SK-N-MC (cell line): ENCODE results near the gene POMP.

Experiments
- DNase-seq: peaks from one replicate; pipeline ENCODE4 v3.0.0-alpha.2; 2011; ENCODE audit warnings: low read depth, low spot score
- H3K27ac ChIP-seq: fragments of 200-600 bp; sonication (generic); 2 replicates; pipeline ENCODE4 v1.5.1; 2016; ENCODE audit warnings: mixed run types
- H3K36me3 ChIP-seq: fragments of 200-600 bp; sonication (generic); 2 replicates; pipeline ENCODE4 v1.6.1; 2017; ENCODE audit warnings: antibody characterized with exemption, low read length, mixed read lengths; ENCODE audit not compliant: insufficient read depth
- H3K4me3 ChIP-seq: fragments of 200-600 bp; sonication (generic); 2 replicates; pipeline ENCODE4 v1.5.1; 2016
- H3K9ac ChIP-seq: fragments of 200-600 bp; sonication (generic); 2 replicates; pipeline ENCODE4 v1.8.0; 2017; ENCODE audit warnings: mixed run types, mixed read lengths; ENCODE audit not compliant: insufficient read length
- H3K9me3 ChIP-seq: fragments of 200-600 bp; sonication (generic); 2 replicates; pipeline ENCODE4 v1.6.1; 2017; ENCODE audit warnings: low read depth, mild to moderate bottlenecking, antibody characterized with exemption, low read length, moderate library complexity, mixed read lengths
- EZH2 ChIP-seq: fragments of 200-600 bp; sonication (generic); IDR thresholded peaks from one replicate; pipeline ENCODE4 v1.6.1; 2017; ENCODE audit warnings: antibody characterized with exemption
- FOXP2 ChIP-seq: optimal IDR thresholded peaks from 2 replicates; pipeline ENCODE3; 2011; ENCODE audit warnings: mild to moderate bottlenecking, moderate library complexity; ENCODE audit not compliant: insufficient read depth; ENCODE audit errors: extremely low read length, control extremely low read depth
- POLR2AphosphoS5 ChIP-seq: IDR thresholded peaks from 2 replicates; pipeline ENCODE4 v1.6.1; 2012; ENCODE audit warnings: mild to moderate bottlenecking, low read depth, low read length, borderline replicate concordance

Gene POMP

GRCh38 chr13:28620011-28620830 is 38.7 kb upstream of the POMP start:
- H3K4me3 ChIP-seq = no peak overlapping the region
- TF ChIP-seq EZH2 (no peak), POLR2AphosphoS5 (no peak), FOXP2 (no peak)
- no peak overlapping the region for H3K9ac ChIP-seq
- no peaks in the 10 kb centered on the region for H3K9me3 ChIP-seq
- DNase-seq = no peak
- H3K27ac ChIP-seq = 0 out of 2 replicates have a peak overlapping the region, but pooled peaks have one; percentile 3
- H3K36me3 ChIP-seq = no peaks in the 10 kb centered on the region

- no peak for TF ChIP-seq POLR2AphosphoS5
- no peak for TF ChIP-seq EZH2
- no peak for TF ChIP-seq FOXP2
- H3K9me3 ChIP-seq = no peaks in the 10 kb centered on the region
- H3K27ac ChIP-seq = no peak overlapping the region
These were observed 37.5 kb upstream of the POMP start for GRCh38 chr13:28621449-28621848.

DNA sequence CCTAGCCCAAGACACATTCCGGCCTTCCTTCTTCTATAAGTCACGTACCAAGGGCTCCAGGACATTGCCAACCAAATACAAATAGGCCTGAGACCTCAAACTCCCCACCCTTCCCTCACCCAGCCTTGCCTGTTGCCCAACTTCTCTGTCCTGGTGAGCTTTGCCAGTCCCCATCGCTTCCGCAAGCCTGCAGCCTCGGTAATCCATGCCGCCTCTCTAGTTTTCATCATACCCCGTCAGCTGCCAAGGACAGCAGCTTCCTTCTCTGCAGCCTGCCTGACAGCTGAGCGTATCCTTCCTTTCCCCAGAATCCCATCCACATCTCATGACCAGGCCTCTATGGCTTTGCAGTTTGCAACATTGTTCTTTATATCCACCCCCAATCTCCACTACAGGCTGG is 36.6 kb upstream of the POMP start:
- H3K9me3 ChIP-seq = no peaks in the 10 kb centered on the region
- no peaks in the 10 kb centered on the region for H3K36me3 ChIP-seq
- DNase-seq = no peak
- no peak overlapping the region for H3K9ac ChIP-seq
- H3K27ac ChIP-seq = no peak overlapping the region
- no peak overlapping the region for H3K4me3 ChIP-seq
- TF ChIP-seq POLR2AphosphoS5 (no peak), EZH2 (no peak), FOXP2 (no peak)

More at GRCh38 chr13:28621449-28621848, 37.5 kb upstream of the POMP start:
- H3K4me3 ChIP-seq = no peak overlapping the region
- DNase-seq = no peak
- H3K9ac ChIP-seq = no peak overlapping the region
- no peaks in the 10 kb centered on the region for H3K36me3 ChIP-seq

- no peak for TF ChIP-seq POLR2AphosphoS5
- no peak for DNase-seq
These were observed 34.9 kb upstream of the POMP start for GRCh38 chr13:28623782-28624706.

DNA sequence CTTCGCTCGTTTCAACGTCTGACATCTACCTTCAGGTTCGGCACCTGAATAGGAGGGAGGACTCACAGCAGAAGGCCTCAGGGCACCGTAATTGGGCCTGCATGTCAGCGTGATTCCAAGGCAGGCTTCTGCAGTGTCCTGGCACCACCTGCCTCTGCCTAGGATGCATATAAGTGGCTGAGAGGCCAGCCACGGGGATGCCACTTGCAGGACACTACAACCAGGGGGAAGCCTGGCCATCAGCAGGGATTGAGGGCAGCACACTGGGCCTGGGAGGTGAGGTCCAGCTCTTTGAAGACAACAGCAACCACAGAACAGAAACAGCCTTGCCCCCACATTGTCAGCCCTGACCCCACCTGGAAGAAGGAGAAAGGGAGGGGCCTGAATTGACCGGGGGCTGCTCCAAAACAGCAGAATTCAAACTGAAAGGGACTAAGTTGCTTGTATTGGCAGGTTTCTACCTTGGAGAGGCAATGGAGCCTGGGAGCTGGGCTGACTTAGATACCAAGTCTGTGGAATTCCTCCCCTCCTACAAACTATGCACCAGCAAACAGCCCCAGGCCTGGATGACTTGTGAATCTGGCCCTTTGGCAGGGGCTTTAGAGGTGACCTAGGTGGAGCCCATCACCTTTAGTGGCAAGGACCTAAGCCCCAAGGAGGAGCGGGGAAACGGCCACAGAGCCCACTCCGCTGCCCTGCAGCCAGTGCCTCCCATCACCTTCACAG is 34.1 kb upstream of the POMP start:
- no peak overlapping the region for H3K9ac ChIP-seq
- no peaks in the 10 kb centered on the region for H3K36me3 ChIP-seq
- H3K9me3 ChIP-seq = no peaks in the 10 kb centered on the region
- TF ChIP-seq EZH2 (no peak), POLR2AphosphoS5 (no peak), FOXP2 (no peak)
- no peak overlapping the region for H3K4me3 ChIP-seq
- DNase-seq = no peak
- H3K27ac ChIP-seq = no peak overlapping the region

More at GRCh38 chr13:28623782-28624706, 34.9 kb upstream of the POMP start:
- Histone ChIP-seq H3K9ac (no peak overlapping the region), H3K36me3 (no peaks in the 10 kb centered on the region), H3K27ac (no peak overlapping the region), H3K9me3 (no peaks in the 10 kb centered on the region), H3K4me3 (no peak overlapping the region)

DNA sequence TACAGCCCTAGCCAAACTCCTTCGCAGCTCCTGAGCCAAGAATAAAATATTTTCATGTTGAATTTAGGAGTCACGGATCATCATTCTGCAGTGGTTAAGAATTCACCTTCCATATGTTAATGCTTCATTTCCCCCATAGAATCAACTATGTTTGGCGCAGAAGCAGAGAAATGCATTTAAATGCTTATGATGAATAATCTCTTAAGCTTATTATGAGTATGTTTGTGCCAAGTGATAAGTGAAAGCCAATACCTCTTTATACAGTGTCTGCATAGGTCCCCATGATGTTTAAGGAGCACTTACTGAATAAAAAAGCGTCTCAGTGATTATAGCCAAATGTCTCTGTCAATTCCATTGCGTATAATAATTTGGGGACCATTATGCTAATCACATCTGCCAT is 32.7 kb upstream of the POMP start:
- H3K27ac ChIP-seq = no peak overlapping the region
- no peak overlapping the region for H3K9ac ChIP-seq
- no peak for DNase-seq
- TF ChIP-seq EZH2 (no peak), FOXP2 (no peak), POLR2AphosphoS5 (no peak)
- H3K9me3 ChIP-seq = no peaks in the 10 kb centered on the region
- no peak overlapping the region for H3K4me3 ChIP-seq
- H3K36me3 ChIP-seq = no peaks in the 10 kb centered on the region

DNA sequence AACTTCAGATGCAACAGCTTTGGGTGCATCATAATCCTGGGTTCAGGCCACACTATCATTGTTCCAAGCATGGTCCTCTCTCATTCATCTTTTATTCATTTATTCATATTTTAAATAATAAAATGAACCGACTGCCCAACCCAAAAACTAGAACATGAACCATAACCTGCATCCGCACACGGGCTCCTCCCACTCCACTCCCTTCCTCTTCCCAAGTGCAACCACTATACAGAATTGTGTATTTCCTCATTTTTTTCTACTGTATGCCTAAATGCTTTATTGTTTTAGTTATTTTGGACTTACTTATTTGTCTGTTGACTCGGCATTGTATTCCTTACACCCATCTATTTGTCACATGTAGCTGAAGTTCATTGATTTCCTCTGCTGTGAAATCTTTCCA is 30.7 kb upstream of the POMP start:
- Histone ChIP-seq H3K36me3 (no peaks in the 10 kb centered on the region), H3K9me3 (no peaks in the 10 kb centered on the region), H3K9ac (no peak overlapping the region), H3K27ac (no peak overlapping the region), H3K4me3 (no peak overlapping the region)
- TF ChIP-seq EZH2 = no peak
- no peak for TF ChIP-seq POLR2AphosphoS5
- no peak for TF ChIP-seq FOXP2
- no peak for DNase-seq

DNA sequence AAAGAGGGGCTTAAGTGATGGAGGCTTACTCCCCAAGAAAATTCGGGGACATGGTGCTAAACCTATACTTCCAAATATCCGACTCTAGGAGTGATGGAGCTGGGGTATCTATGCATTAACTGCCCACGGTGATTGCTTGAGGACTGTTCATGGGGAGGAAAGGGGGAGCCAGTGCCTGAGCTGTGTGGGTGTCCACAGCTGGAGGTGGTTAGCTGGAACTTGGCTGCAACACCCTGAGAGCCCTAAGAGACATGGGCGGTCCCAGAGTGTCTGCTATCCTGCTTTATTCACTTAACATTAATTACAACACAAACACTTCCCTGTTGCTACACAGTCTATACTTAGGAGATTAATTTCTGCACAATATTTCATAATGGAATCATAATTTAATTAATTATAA is 28.1 kb upstream of the POMP start:
- Histone ChIP-seq H3K9me3 (no peaks in the 10 kb centered on the region), H3K9ac (no peak overlapping the region), H3K36me3 (no peaks in the 10 kb centered on the region), H3K27ac (no peak overlapping the region), H3K4me3 (no peak overlapping the region)
- DNase-seq = no peak
- no peak for TF ChIP-seq EZH2
- no peak for TF ChIP-seq POLR2AphosphoS5
